Osteoblast (primary cell): ENCODE measurements around the gene LMO3. TPM values are rescaled to one million over a fixed set of nuclear protein-coding genes. Genes with fewer than 3 reads are reported as not detected.

Experiments used
- DNase-seq: peaks from one replicate; pipeline ENCODE4 v3.0.0; 2011; ENCODE audit warnings: low spot score, mixed read lengths; ENCODE audit not compliant: insufficient read length; ENCODE audit errors: missing footprints
- H2AFZ ChIP-seq: 2 replicates; pipeline ENCODE4 v1.6.0; 2011; ENCODE audit warnings: mild to moderate bottlenecking, low read length
- H3K27ac ChIP-seq: 2 replicates; pipeline ENCODE4 v1.5.1; 2011; ENCODE audit warnings: mild to moderate bottlenecking, low read depth, low read length, moderate library complexity
- H3K27me3 ChIP-seq: 2 replicates; pipeline ENCODE4 v1.6.0; 2012; ENCODE audit warnings: mild to moderate bottlenecking, control low read depth, inconsistent platforms, low read length, moderate library complexity; ENCODE audit not compliant: insufficient read depth
- H3K36me3 ChIP-seq: 2 replicates; pipeline ENCODE4 v1.5.1; 2011; ENCODE audit warnings: mild to moderate bottlenecking, low read length, control low read depth, moderate library complexity; ENCODE audit not compliant: insufficient read depth
- H3K4me1 ChIP-seq: 2 replicates; pipeline ENCODE4 v1.5.1; 2011; ENCODE audit warnings: mild to moderate bottlenecking, low read length, control low read depth, moderate library complexity; ENCODE audit not compliant: insufficient read depth
- H3K4me2 ChIP-seq: 2 replicates; pipeline ENCODE4 v1.6.0; 2011; ENCODE audit warnings: mild to moderate bottlenecking, low read length; ENCODE audit not compliant: insufficient read depth
- H3K4me3 ChIP-seq: fragments of 200-600 bp; sonication (generic); 3 replicates; pipeline ENCODE4 v1.5.1; 2012; ENCODE audit warnings: mild to moderate bottlenecking, low read length, inconsistent platforms; ENCODE audit not compliant: insufficient read depth
- H3K79me2 ChIP-seq: 2 replicates; pipeline ENCODE4 v1.6.0; 2012; ENCODE audit warnings: mild to moderate bottlenecking, low read length, control low read depth, inconsistent platforms; ENCODE audit not compliant: insufficient read depth
- H3K9me3 ChIP-seq: 2 replicates; pipeline ENCODE4 v1.5.1; 2011; ENCODE audit warnings: low read depth, low read length, control low read depth
- H4K20me1 ChIP-seq: 2 replicates; pipeline ENCODE4 v1.6.0; 2012; ENCODE audit warnings: mild to moderate bottlenecking, low read length, control low read depth; ENCODE audit not compliant: insufficient read depth
- total RNA-seq: library from RNA; depleted of rRNA; stranded (reverse); fragments of >200 nt; gene quantifications from 2 replicates; pipeline ENCODE4 v1.2.3, GENCODE V29; 2012
- TF ChIP-seq, protein P1 (sequence below): IDR thresholded peaks from 2 replicates; pipeline ENCODE4 v1.5.1; 2011; ENCODE audit warnings: mild to moderate bottlenecking, low read depth, low read length, moderate library complexity; ENCODE audit errors: extremely low read depth

Gene LMO3
- total RNA-seq, 1 donor: 3.3 TPM

GRCh38 chr12:16523284-16523950 is 82.5 kb downstream of the LMO3 start:
- no peaks in the 10 kb centered on the region for H3K4me1 ChIP-seq
- no peak for DNase-seq
- H3K79me2 ChIP-seq: no peaks in the 10 kb centered on the region
- H3K27ac ChIP-seq: no peak overlapping the region
- no peaks in the 10 kb centered on the region for H3K36me3 ChIP-seq
- H3K4me2 ChIP-seq: no peak overlapping the region
- no peak overlapping the region for H2AFZ ChIP-seq
- no peaks in the 10 kb centered on the region for H4K20me1 ChIP-seq
- TF ChIP-seq, protein P1, sequence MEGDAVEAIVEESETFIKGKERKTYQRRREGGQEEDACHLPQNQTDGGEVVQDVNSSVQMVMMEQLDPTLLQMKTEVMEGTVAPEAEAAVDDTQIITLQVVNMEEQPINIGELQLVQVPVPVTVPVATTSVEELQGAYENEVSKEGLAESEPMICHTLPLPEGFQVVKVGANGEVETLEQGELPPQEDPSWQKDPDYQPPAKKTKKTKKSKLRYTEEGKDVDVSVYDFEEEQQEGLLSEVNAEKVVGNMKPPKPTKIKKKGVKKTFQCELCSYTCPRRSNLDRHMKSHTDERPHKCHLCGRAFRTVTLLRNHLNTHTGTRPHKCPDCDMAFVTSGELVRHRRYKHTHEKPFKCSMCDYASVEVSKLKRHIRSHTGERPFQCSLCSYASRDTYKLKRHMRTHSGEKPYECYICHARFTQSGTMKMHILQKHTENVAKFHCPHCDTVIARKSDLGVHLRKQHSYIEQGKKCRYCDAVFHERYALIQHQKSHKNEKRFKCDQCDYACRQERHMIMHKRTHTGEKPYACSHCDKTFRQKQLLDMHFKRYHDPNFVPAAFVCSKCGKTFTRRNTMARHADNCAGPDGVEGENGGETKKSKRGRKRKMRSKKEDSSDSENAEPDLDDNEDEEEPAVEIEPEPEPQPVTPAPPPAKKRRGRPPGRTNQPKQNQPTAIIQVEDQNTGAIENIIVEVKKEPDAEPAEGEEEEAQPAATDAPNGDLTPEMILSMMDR: no peak
- H3K4me3 ChIP-seq: no peak overlapping the region
- no peaks in the 10 kb centered on the region for H3K27me3 ChIP-seq
- H3K9me3 ChIP-seq: no peaks in the 10 kb centered on the region

- no peaks in the 10 kb centered on the region for H3K27me3 ChIP-seq
- no peak overlapping the region for H3K4me3 ChIP-seq
- no peak overlapping the region for H3K4me2 ChIP-seq
- no peaks in the 10 kb centered on the region for H3K36me3 ChIP-seq
- no peaks in the 10 kb centered on the region for H3K4me1 ChIP-seq
- no peaks in the 10 kb centered on the region for H3K79me2 ChIP-seq
- no peaks in the 10 kb centered on the region for H3K9me3 ChIP-seq
- TF ChIP-seq, protein P1: no peak
- H4K20me1 ChIP-seq: no peaks in the 10 kb centered on the region
- H3K27ac ChIP-seq: no peak overlapping the region
- DNase-seq: peak; percentile 6
- no peak overlapping the region for H2AFZ ChIP-seq
Observed at GRCh38 chr12:16520328-16520727, 85.6 kb downstream of the LMO3 start.

DNA sequence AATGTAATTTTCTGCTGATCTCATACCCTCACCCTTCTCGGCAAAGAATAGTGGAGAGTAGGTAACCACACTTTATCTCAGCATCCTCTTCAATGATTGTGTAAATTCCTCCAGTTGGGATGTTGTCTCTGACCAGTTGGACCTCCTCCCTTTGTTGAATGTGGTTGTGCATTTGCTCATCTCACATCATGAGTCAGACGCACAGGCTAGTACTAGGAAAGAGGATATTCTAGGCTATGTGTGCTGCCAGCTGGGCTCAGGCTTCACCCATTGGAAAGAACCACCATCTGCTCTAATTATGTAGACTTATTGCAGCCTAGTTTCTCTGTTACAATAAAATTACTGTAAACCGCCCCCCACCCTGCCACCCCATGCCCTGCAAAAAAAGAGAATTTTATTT is 90.3 kb downstream of the LMO3 start:
- no peaks in the 10 kb centered on the region for H3K4me1 ChIP-seq

GRCh38 chr12:16513231-16513630 is 92.7 kb downstream of the LMO3 start:
- Histone ChIP-seq H2AFZ (no peak overlapping the region), H3K4me2 (no peak overlapping the region), H3K27ac (no peak overlapping the region), H3K9me3 (no peaks in the 10 kb centered on the region), H3K79me2 (no peaks in the 10 kb centered on the region), H3K4me3 (no peak overlapping the region), H4K20me1 (no peaks in the 10 kb centered on the region), H3K36me3 (no peaks in the 10 kb centered on the region), H3K4me1 (no peaks in the 10 kb centered on the region), H3K27me3 (no peaks in the 10 kb centered on the region)
- TF ChIP-seq, protein P1: no peak
- DNase-seq: peak; percentile 3

More for the DNA sequence above, 90.3 kb downstream of the LMO3 start:
- Histone ChIP-seq H3K4me2 (no peak overlapping the region), H3K27me3 (no peaks in the 10 kb centered on the region), H3K79me2 (no peaks in the 10 kb centered on the region), H4K20me1 (no peaks in the 10 kb centered on the region), H3K27ac (no peak overlapping the region), H3K9me3 (no peaks in the 10 kb centered on the region), H2AFZ (no peak overlapping the region), H3K36me3 (no peaks in the 10 kb centered on the region), H3K4me3 (no peak overlapping the region)
- TF ChIP-seq, protein P1: no peak
- DNase-seq: peak; percentile 17
